Stimulated activated effector memory CD8-positive, alpha-beta T cell treated with anti-CD3 and anti-CD28 coated beads, Interleukin-12 subunit alpha, Interleukin-12 subunit beta, amount 100 ng/mL, for 72 hours (primary cell): ENCODE measurements around the gene ANKRD29.
"Not testable (repeated sequence)": the region's sequence is repeated elsewhere in the genome, so short reads cannot be mapped to it uniquely, and the experiment has no call there.

Experiments used
- ATAC-seq: fragments of 150-1000 bp; cut with Tn5 transposase; 2 replicates; pipeline ENCODE4 v1.10.0; 2021
- DNase-seq, 2 donors: peaks; one replicate each; pipeline ENCODE4 v3.0.0; 2021 to 2022; ENCODE audit warnings: low spot score in 2 of 2
- H3K27ac Mint-ChIP-seq: one replicate; pipeline ENCODE4 v1.8.0; 2022; ENCODE audit warnings: mild to moderate bottlenecking, mixed read lengths
- H3K36me3 Mint-ChIP-seq: one replicate; pipeline ENCODE4 v1.8.0; 2022; ENCODE audit warnings: mild to moderate bottlenecking, mixed read lengths
- H3K4me1 Mint-ChIP-seq: one replicate; pipeline ENCODE4 v1.8.0; 2022; ENCODE audit warnings: mixed read lengths
- H3K4me3 Mint-ChIP-seq: one replicate; pipeline ENCODE4 v1.8.0; 2022; ENCODE audit warnings: mild to moderate bottlenecking, mixed read lengths
- H3K9me3 Mint-ChIP-seq: one replicate; pipeline ENCODE4 v1.8.0; 2022; ENCODE audit warnings: mixed read lengths

The ANKRD29 gene

GRCh38 chr18:23573626-23574431, 88.9 kb downstream of the ANKRD29 start:
- peaks cover 62% of the 10 kb centered on the region for H3K4me1 Mint-ChIP-seq
- peaks cover 68% of the 10 kb centered on the region for H3K36me3 Mint-ChIP-seq
- no peaks in the 10 kb centered on the region for H3K9me3 Mint-ChIP-seq
- peak; percentile 87 for ATAC-seq
- peak; percentile 17 to 64 for DNase-seq
- peak overlapping the region; percentile 88 for H3K27ac Mint-ChIP-seq
- H3K4me3 Mint-ChIP-seq = peak overlapping the region; percentile 64

- Mint-ChIP-seq H3K36me3 (peaks cover 77% of the 10 kb centered on the region), H3K9me3 (no peaks in the 10 kb centered on the region), H3K27ac (peak overlapping the region; percentile 88), H3K4me1 (peaks cover 53% of the 10 kb centered on the region), H3K4me3 (peak overlapping the region; percentile 64)
- DNase-seq = no peak
- ATAC-seq = no peak
Observed at GRCh38 chr18:23573020-23573419, 89.7 kb downstream of the ANKRD29 start.

- ATAC-seq = no peak
- Mint-ChIP-seq H3K27ac (peak overlapping the region; percentile 60), H3K4me3 (no peak overlapping the region), H3K9me3 (no peaks in the 10 kb centered on the region), H3K4me1 (peaks cover 53% of the 10 kb centered on the region), H3K36me3 (peaks cover 81% of the 10 kb centered on the region)
- DNase-seq = no peak
Observed at GRCh38 chr18:23572570-23572969, 90.1 kb downstream of the ANKRD29 start.

- H3K4me3 Mint-ChIP-seq = no peak overlapping the region
- peaks cover 53% of the 10 kb centered on the region for H3K4me1 Mint-ChIP-seq
- no peak for DNase-seq
- peak overlapping the region; percentile 60 for H3K27ac Mint-ChIP-seq
- ATAC-seq = no peak
- H3K9me3 Mint-ChIP-seq = no peaks in the 10 kb centered on the region
- peaks cover 87% of the 10 kb centered on the region for H3K36me3 Mint-ChIP-seq
Observed at GRCh38 chr18:23572012-23572411, 90.7 kb downstream of the ANKRD29 start.

- peak overlapping the region; percentile 22 for H3K4me3 Mint-ChIP-seq
- no peak for DNase-seq
- H3K36me3 Mint-ChIP-seq = peaks cover 88% of the 10 kb centered on the region
- peak overlapping the region; percentile 74 for H3K27ac Mint-ChIP-seq
- ATAC-seq = peak; percentile 47
- no peaks in the 10 kb centered on the region for H3K9me3 Mint-ChIP-seq
- peaks cover 45% of the 10 kb centered on the region for H3K4me1 Mint-ChIP-seq
Observed at GRCh38 chr18:23570912-23571504, 91.7 kb downstream of the ANKRD29 start.

GRCh38 chr18:23569299-23570063, 93.2 kb downstream of the ANKRD29 start:
- H3K27ac Mint-ChIP-seq = peak overlapping the region; percentile 67
- no peak for DNase-seq
- H3K9me3 Mint-ChIP-seq = no peaks in the 10 kb centered on the region
- ATAC-seq = no peak
- no peak overlapping the region for H3K4me3 Mint-ChIP-seq
- peaks cover 89% of the 10 kb centered on the region for H3K36me3 Mint-ChIP-seq
- peaks cover 37% of the 10 kb centered on the region for H3K4me1 Mint-ChIP-seq

- Mint-ChIP-seq H3K27ac (peak overlapping the region; percentile 67), H3K36me3 (peaks cover 90% of the 10 kb centered on the region), H3K4me3 (no peak overlapping the region), H3K9me3 (no peaks in the 10 kb centered on the region), H3K4me1 (peaks cover 32% of the 10 kb centered on the region)
- no peak for DNase-seq
- ATAC-seq = no peak
Observed at GRCh38 chr18:23568281-23569138, 94.2 kb downstream of the ANKRD29 start.

- H3K36me3 Mint-ChIP-seq = peaks cover 98% of the 10 kb centered on the region
- no peaks in the 10 kb centered on the region for H3K9me3 Mint-ChIP-seq
- ATAC-seq (no peak), DNase-seq (no peak)
- peaks cover 31% of the 10 kb centered on the region for H3K4me1 Mint-ChIP-seq
- H3K27ac Mint-ChIP-seq = peak overlapping the region; percentile 5
- no peak overlapping the region for H3K4me3 Mint-ChIP-seq
Observed at GRCh38 chr18:23567671-23568070, 95.0 kb downstream of the ANKRD29 start.

GRCh38 chr18:23565916-23566547, 96.7 kb downstream of the ANKRD29 start:
- DNase-seq (no peak), ATAC-seq (no peak)
- Mint-ChIP-seq H3K9me3 (no peaks in the 10 kb centered on the region), H3K4me3 (no peak overlapping the region), H3K4me1 (peaks cover 19% of the 10 kb centered on the region), H3K36me3 (peaks cover 100% of the 10 kb centered on the region), H3K27ac (peak overlapping the region; percentile 33)

GRCh38 chr18:23563377-23564043, 99.2 kb downstream of the ANKRD29 start:
- no peaks in the 10 kb centered on the region for H3K9me3 Mint-ChIP-seq
- peaks cover 12% of the 10 kb centered on the region for H3K4me1 Mint-ChIP-seq
- H3K27ac Mint-ChIP-seq = peak overlapping the region; percentile 44
- ATAC-seq = peak; percentile 99
- H3K36me3 Mint-ChIP-seq = peaks cover 100% of the 10 kb centered on the region
- no peak for DNase-seq
- H3K4me3 Mint-ChIP-seq = peak overlapping the region; percentile 14

GRCh38 chr18:23560186-23560585, 102.5 kb downstream of the ANKRD29 start:
- ATAC-seq (no peak), DNase-seq (no peak)
- peaks cover 100% of the 10 kb centered on the region for H3K36me3 Mint-ChIP-seq
- H3K4me1 Mint-ChIP-seq = peaks cover 12% of the 10 kb centered on the region
- no peak overlapping the region for H3K4me3 Mint-ChIP-seq
- no peaks in the 10 kb centered on the region for H3K9me3 Mint-ChIP-seq
- no peak overlapping the region for H3K27ac Mint-ChIP-seq

GRCh38 chr18:23557511-23557910, 105.2 kb downstream of the ANKRD29 start:
- DNase-seq, H3K9me3 Mint-ChIP-seq, ATAC-seq, H3K4me3 Mint-ChIP-seq, H3K4me1 Mint-ChIP-seq: not testable (repeated sequence)
- Mint-ChIP-seq H3K36me3 (peaks cover 100% of the 10 kb centered on the region), H3K27ac (peak overlapping the region; percentile 33)

GRCh38 chr18:23556145-23556780, 106.4 kb downstream of the ANKRD29 start:
- Mint-ChIP-seq H3K36me3 (peaks cover 100% of the 10 kb centered on the region), H3K27ac (peak overlapping the region; percentile 33), H3K9me3 (no peaks in the 10 kb centered on the region), H3K4me1 (peaks cover 18% of the 10 kb centered on the region), H3K4me3 (no peak overlapping the region)
- ATAC-seq (no peak), DNase-seq (no peak)
